GM19238 (cell line): ENCODE measurements around the gene UGT2B11.
"Not testable (repeated sequence)": the region's sequence is repeated elsewhere in the genome, so short reads cannot be mapped to it uniquely, and the experiment has no call there.

Experiments used
- DNase-seq: peaks from one replicate; pipeline ENCODE4 v3.0.0; 2011; ENCODE audit warnings: low spot score; ENCODE audit not compliant: insufficient read length

UGT2B11 gene

DNA sequence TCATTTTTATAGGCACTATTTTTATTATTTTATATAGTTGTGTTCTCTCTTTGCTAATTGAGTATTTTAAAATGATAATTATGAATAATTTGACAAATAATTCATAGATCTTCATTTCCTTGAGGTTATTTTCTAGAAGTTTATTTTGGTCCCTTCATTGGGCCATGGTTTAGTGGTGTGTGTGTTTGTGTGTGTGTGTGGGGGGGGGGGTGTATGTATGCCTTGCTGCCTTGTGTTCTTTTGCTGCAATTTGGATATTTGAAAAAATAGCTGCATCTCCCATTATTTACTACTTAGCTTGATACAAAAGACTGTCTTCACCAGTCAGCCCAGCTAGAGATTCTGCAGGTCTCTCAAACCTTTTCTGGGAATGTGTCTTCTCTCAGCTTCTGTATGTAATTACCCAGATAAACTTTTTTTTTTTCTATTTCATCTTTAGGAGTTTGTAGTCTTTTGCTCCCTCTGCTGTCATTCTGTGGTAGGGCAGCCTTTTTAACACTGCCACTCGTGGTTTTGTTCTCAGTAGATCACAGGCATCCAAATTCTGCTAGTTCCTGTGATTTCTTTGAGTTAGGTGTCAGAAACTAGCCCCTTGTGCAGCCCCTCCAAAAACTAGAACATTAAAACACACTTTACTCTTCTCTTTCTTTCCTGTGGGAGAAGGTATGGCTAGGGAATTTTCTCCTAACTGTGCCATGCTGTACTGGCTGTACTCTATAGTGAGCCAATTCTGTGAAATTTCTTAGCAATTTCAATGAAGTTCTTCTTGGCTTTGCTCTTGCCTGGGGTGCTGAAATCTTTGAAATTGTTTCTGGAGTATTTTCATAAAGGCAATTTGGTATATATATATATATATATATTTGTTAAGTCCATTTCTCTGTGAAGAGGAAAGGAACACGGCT is 44.1 kb downstream of the UGT2B11 start:
- not testable (repeated sequence) for DNase-seq

DNA sequence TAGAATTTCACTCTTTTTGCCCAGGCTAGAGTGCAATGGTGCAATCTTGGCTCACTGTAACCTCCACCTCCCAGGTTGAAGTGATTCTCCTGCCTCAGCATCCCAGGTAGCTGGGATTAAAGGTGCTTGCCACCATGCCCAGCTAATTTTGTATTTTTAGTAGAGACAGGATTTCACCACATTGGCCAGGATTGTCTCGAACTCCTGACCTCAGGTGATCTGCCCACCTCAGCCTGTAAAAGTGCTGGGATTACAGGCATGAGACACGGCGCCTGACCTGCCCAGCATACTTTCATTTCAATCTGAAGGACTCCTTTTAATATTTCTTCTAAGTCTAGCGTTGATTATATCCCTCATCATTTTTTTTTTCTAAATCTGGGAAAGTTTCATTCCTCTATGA is 45.4 kb downstream of the UGT2B11 start:
- DNase-seq: not testable (repeated sequence)

DNA sequence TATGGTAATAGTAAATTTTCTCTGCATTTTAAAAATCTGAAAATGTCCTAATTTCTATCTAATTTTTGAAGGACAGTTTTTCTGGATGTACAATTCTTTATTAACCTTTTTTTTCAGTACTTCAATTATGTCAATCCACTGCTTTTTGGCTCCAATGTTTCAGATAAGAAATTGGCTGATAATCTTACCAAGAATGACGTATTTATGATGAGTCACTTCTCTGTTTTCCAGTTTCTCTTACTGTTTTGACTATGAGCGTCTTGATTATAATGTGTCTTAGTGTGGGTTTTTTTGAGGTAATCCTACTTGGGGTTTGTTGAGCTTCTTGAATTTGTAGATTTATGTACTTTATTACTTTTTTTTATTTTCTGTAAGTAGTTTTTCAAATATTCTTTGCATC is 47.2 kb downstream of the UGT2B11 start:
- DNase-seq: no peak

DNA sequence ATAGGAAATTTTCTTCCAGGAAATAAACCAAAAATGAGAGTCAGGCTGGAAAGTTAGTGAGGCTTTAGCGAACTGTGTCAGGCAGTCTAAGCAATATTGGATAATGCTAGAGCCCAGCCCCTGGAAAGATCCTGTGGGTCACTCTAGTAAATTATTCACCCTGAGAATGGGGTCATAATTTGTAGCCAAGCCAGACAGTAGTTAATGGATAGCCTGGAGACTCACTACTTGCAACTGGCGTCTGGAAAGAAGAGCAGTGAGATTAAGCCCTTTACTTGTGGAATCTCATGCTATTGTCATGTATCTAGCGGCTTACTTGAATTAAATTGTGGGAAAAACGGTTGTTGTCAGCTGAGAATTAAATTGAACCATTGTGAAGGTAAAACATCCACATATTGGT is 48.2 kb downstream of the UGT2B11 start:
- not testable (repeated sequence) for DNase-seq

DNA sequence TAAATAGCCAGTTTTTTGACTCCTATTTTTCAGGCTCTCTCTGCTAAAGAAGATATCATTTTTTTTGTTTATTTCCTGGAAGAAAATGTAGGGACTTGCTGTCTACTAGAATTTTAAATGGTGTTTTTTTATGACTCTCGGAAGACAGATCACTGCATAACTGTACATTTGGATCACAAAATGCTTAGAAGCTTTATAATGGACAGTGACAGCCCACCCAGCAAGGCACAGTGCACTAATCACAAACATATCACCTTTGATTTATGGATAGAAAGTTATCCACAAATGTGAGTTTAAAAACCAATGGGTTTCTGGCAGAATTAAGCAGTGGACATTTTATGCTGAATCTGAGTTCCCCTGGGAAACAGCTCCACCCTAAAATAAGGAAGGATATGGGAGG is 48.8 kb downstream of the UGT2B11 start:
- DNase-seq: not testable (repeated sequence)

DNA sequence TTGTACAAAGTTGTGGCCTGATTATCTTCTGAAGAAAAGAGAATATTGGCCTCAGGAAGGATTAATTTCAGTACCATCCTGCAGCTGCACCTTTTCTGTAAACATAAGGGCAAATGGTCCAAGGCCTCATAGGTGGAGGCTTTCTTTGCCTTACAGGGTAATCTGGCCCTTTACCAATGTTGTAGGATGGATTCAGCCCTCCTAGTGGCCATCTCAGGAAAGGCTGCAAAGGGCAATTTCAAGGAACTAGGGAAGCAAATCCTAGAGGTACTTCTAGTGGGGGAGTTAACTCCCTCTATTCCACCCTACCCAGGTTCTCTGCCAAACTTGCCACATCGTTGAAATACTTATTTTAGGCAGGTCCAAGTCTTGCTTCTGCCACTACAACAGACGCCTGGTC is 57.6 kb downstream of the UGT2B11 start:
- DNase-seq: no peak

DNA sequence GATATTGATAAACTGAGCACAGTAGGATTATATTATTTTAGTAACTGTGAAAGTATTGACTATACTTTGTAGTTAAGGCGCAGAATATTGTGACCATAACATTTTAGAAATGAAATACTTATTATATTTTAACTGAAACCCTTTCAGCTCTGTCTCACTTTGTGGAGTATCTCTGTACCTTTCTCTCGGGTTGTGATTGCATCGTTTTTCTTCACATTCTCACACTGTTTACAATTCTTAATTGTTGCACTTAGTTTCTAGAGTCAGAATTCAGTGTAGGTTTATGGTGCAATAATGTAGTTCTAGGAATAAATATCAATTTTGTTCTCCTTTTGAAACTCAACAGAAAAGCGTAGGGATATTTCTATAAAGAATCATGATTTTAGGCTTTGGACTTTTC is 60.5 kb downstream of the UGT2B11 start:
- DNase-seq: no peak
